PC-3 (cell line): Measurements from ENCODE around the gene EPHA1.

ENCODE experiments used
- EZH2 ChIP-seq: fragments of 300-600 bp; sonication (generic); IDR thresholded peaks from one replicate; pipeline ENCODE4 v1.6.1; 2017; ENCODE audit warnings: antibody characterized with exemption, mild to moderate bottlenecking, low read length; ENCODE audit not compliant: unreplicated experiment
- EZH2phosphoT487 ChIP-seq: fragments of 300-600 bp; sonication (generic); IDR thresholded peaks from 2 replicates; pipeline ENCODE4 v1.6.1; 2018; ENCODE audit warnings: mild to moderate bottlenecking, antibody characterized with exemption, low read length, borderline replicate concordance
- TF ChIP-seq, protein P1 (sequence below): fragments of 300-600 bp; sonication (generic); conservative IDR thresholded peaks from 2 replicates; pipeline ENCODE4 v1.5.1; 2017; ENCODE audit warnings: antibody characterized with exemption, low read depth, mild to moderate bottlenecking, low read length

DNA sequence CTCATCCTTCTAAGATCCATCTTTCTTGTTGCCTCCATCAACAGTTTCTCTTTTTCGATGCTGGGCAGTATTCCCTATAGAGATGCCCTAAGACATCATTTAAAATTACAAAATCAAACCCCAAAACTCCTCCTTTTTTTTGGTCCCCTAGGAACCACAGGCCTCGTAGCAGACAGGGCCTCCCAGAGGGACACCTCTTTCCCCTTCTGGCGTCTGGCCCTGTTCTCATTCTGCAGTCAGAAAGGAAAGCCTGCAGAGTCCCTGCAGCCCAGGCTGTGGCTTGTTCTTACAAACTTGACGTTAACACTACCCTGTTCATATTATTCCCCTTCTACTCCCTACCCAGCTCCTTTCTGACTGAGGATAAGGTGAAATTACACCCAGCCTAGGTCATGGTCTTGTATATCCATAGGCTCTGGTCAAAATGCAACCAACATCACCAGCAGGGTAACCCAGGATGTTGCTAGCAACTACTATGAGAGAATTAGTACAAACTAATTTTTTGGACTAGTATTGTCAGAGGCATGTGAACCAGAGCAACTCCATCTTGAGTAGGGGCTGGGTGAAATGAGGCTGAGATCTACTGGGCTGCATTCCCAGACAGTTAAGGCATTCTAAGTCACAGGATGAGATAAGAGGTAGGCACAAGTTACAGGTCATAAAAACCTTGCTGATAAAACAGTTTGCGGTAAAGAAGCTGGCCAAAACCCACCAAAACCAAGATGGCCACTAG is 3.5 kb upstream of the EPHA1 start:
- TF ChIP-seq, protein P1, sequence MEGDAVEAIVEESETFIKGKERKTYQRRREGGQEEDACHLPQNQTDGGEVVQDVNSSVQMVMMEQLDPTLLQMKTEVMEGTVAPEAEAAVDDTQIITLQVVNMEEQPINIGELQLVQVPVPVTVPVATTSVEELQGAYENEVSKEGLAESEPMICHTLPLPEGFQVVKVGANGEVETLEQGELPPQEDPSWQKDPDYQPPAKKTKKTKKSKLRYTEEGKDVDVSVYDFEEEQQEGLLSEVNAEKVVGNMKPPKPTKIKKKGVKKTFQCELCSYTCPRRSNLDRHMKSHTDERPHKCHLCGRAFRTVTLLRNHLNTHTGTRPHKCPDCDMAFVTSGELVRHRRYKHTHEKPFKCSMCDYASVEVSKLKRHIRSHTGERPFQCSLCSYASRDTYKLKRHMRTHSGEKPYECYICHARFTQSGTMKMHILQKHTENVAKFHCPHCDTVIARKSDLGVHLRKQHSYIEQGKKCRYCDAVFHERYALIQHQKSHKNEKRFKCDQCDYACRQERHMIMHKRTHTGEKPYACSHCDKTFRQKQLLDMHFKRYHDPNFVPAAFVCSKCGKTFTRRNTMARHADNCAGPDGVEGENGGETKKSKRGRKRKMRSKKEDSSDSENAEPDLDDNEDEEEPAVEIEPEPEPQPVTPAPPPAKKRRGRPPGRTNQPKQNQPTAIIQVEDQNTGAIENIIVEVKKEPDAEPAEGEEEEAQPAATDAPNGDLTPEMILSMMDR, result no peak
- TF ChIP-seq EZH2phosphoT487 (no peak), EZH2 (no peak)
